ENCODE measurements around the gene DDX10. TPM values are rescaled to one million over a fixed set of nuclear protein-coding genes. Genes with fewer than 3 reads are reported as not detected.
A peak's percentile ranks its signal among the peaks of the same experiment; 100 is the strongest.

Gene DDX10
- total and polyA plus RNA-seq, 3 experiments from 2014 or later, result 17.5 to 51.6 (median 49.8) TPM

GRCh38 chr11:108863528-108863927 lies 198.7 kb downstream of the DDX10 start:
- no peak for DNase-seq
- no peak overlapping the region for H3K4me3 Mint-ChIP-seq
- POLR2A ChIA-PET, result no interaction called here
- peaks cover 6 to 8% (median 7%) of the 10 kb centered on the region in 3 donors for H3K36me3 Mint-ChIP-seq
- CTCF ChIA-PET, result no interaction called here
- Histone ChIP-seq H3K27me3 (ENCODE audit: insufficient read depth, low read length, poor library complexity, severe bottlenecking) (no peaks in the 10 kb centered on the region), H3K36me3 (ENCODE audit: insufficient read depth, low read length) (no peaks in the 10 kb centered on the region), H3K4me3 (ENCODE audit: low read length) (no peak overlapping the region), H3K9me3 (ENCODE audit: low read length) (no peaks in the 10 kb centered on the region), H3K27ac (ENCODE audit: low read depth, low read length) (no peak overlapping the region), H3K4me1 (ENCODE audit: insufficient read depth, low read length) (no peaks in the 10 kb centered on the region)
- no peaks in the 10 kb centered on the region for H3K27me3 Mint-ChIP-seq
- no peaks in the 10 kb centered on the region for H3K9me3 Mint-ChIP-seq
- H3K27ac Mint-ChIP-seq, result no peak overlapping the region
- peaks cover 0 to 4% (median 1%) of the 10 kb centered on the region in 3 donors for H3K4me1 Mint-ChIP-seq

- POLR2A ChIA-PET, result no interaction called here
- H3K27me3 ChIP-seq (ENCODE audit: insufficient read depth, low read length, poor library complexity, severe bottlenecking), result no peaks in the 10 kb centered on the region
- H3K4me3 ChIP-seq (ENCODE audit: low read length), result no peak overlapping the region
These were observed 200.5 kb downstream of the DDX10 start for GRCh38 chr11:108865406-108865805.

GRCh38 chr11:108866781-108867180 lies 201.9 kb downstream of the DDX10 start:
- ChIA-PET CTCF (no interaction called here), POLR2A (no interaction called here)
- H3K36me3 Mint-ChIP-seq, result peaks cover 0 to 3% (median 0%) of the 10 kb centered on the region in 3 donors
- no peaks in the 10 kb centered on the region for H3K27me3 Mint-ChIP-seq
- no peak overlapping the region for H3K27ac Mint-ChIP-seq
- no peak overlapping the region for H3K4me3 Mint-ChIP-seq
- no peak for DNase-seq
- Histone ChIP-seq H3K4me1 (ENCODE audit: insufficient read depth, low read length) (no peaks in the 10 kb centered on the region), H3K27me3 (ENCODE audit: insufficient read depth, low read length, poor library complexity, severe bottlenecking) (no peaks in the 10 kb centered on the region), H3K36me3 (ENCODE audit: insufficient read depth, low read length) (no peaks in the 10 kb centered on the region), H3K9me3 (ENCODE audit: low read length) (no peaks in the 10 kb centered on the region), H3K27ac (ENCODE audit: low read depth, low read length) (no peak overlapping the region), H3K4me3 (ENCODE audit: low read length) (no peak overlapping the region)
- H3K9me3 Mint-ChIP-seq, result no peaks in the 10 kb centered on the region
- H3K4me1 Mint-ChIP-seq, result peaks cover 0 to 4% (median 1%) of the 10 kb centered on the region in 3 donors

More at GRCh38 chr11:108865406-108865805, 200.5 kb downstream of the DDX10 start:
- CTCF ChIA-PET, result no interaction called here
- H3K27me3 Mint-ChIP-seq, result no peaks in the 10 kb centered on the region
- H3K4me3 Mint-ChIP-seq, result no peak overlapping the region
- H3K4me1 Mint-ChIP-seq, result peaks cover 0 to 4% (median 1%) of the 10 kb centered on the region in 3 donors
- H3K27ac Mint-ChIP-seq, result peak overlapping the region in 1 of 8 donors; percentile 59
- Histone ChIP-seq H3K9me3 (ENCODE audit: low read length) (no peaks in the 10 kb centered on the region), H3K4me1 (ENCODE audit: insufficient read depth, low read length) (no peaks in the 10 kb centered on the region), H3K36me3 (ENCODE audit: insufficient read depth, low read length) (no peaks in the 10 kb centered on the region), H3K27ac (ENCODE audit: low read depth, low read length) (no peak overlapping the region)
- H3K36me3 Mint-ChIP-seq, result peaks cover 2 to 3% (median 2%) of the 10 kb centered on the region in 3 donors
- no peaks in the 10 kb centered on the region for H3K9me3 Mint-ChIP-seq
- no peak for DNase-seq

GRCh38 chr11:108870373-108871020 lies 205.6 kb downstream of the DDX10 start:
- DNase-seq, result no peak
- Mint-ChIP-seq H3K9me3 (no peaks in the 10 kb centered on the region), H3K27me3 (no peaks in the 10 kb centered on the region), H3K4me1 (peaks cover 0 to 1% (median 0%) of the 10 kb centered on the region in 3 donors), H3K27ac (no peak overlapping the region), H3K36me3 (peaks cover 0 to 1% (median 0%) of the 10 kb centered on the region in 3 donors), H3K4me3 (no peak overlapping the region)
- H3K36me3 ChIP-seq (ENCODE audit: insufficient read depth, low read length), result no peaks in the 10 kb centered on the region
- H3K4me3 ChIP-seq (ENCODE audit: low read length), result no peak overlapping the region
- H3K9me3 ChIP-seq (ENCODE audit: low read length), result no peaks in the 10 kb centered on the region
- H3K27ac ChIP-seq (ENCODE audit: low read depth, low read length), result no peak overlapping the region
- POLR2A ChIA-PET, result no interaction called here
- H3K4me1 ChIP-seq (ENCODE audit: insufficient read depth, low read length), result no peaks in the 10 kb centered on the region
- H3K27me3 ChIP-seq (ENCODE audit: insufficient read depth, low read length, poor library complexity, severe bottlenecking), result no peaks in the 10 kb centered on the region
- CTCF ChIA-PET, result no interaction called here

- H3K4me1 ChIP-seq (ENCODE audit: insufficient read depth, low read length), result no peaks in the 10 kb centered on the region
- Mint-ChIP-seq H3K9me3 (no peaks in the 10 kb centered on the region), H3K36me3 (peaks cover 0 to 1% (median 0%) of the 10 kb centered on the region in 3 donors), H3K27me3 (no peaks in the 10 kb centered on the region), H3K4me1 (peaks cover 0 to 1% (median 0%) of the 10 kb centered on the region in 3 donors), H3K27ac (no peak overlapping the region), H3K4me3 (no peak overlapping the region)
- ChIA-PET CTCF (interaction anchor here (1.0 kb wide), 1 partner anchor 83 kb away, joined by 3 read pairs; no protein-coding TSS in a partner anchor), POLR2A (no interaction called here)
- no peak for DNase-seq
- H3K27ac ChIP-seq (ENCODE audit: low read depth, low read length), result no peak overlapping the region
- H3K27me3 ChIP-seq (ENCODE audit: insufficient read depth, low read length, poor library complexity, severe bottlenecking), result no peaks in the 10 kb centered on the region
- H3K36me3 ChIP-seq (ENCODE audit: insufficient read depth, low read length), result no peaks in the 10 kb centered on the region
- no peaks in the 10 kb centered on the region for H3K9me3 ChIP-seq (ENCODE audit: low read length)
- H3K4me3 ChIP-seq (ENCODE audit: low read length), result no peak overlapping the region
These were observed 206.3 kb downstream of the DDX10 start for GRCh38 chr11:108871152-108871551.

- Mint-ChIP-seq H3K9me3 (no peaks in the 10 kb centered on the region), H3K27ac (peak overlapping the region in 1 of 8 donors; percentile 30), H3K36me3 (peaks cover 0 to 1% (median 0%) of the 10 kb centered on the region in 3 donors), H3K4me1 (peaks cover 0 to 1% (median 0%) of the 10 kb centered on the region in 3 donors), H3K4me3 (no peak overlapping the region), H3K27me3 (no peaks in the 10 kb centered on the region)
- Histone ChIP-seq H3K4me3 (ENCODE audit: low read length) (no peak overlapping the region), H3K36me3 (ENCODE audit: insufficient read depth, low read length) (no peaks in the 10 kb centered on the region), H3K27me3 (ENCODE audit: insufficient read depth, low read length, poor library complexity, severe bottlenecking) (no peaks in the 10 kb centered on the region), H3K27ac (ENCODE audit: low read depth, low read length) (no peak overlapping the region), H3K4me1 (ENCODE audit: insufficient read depth, low read length) (no peaks in the 10 kb centered on the region), H3K9me3 (ENCODE audit: low read length) (no peaks in the 10 kb centered on the region)
- no peak for DNase-seq
- ChIA-PET CTCF (interaction anchor here (1.0 kb wide), 1 partner anchor 84 kb away, joined by 3 read pairs; no protein-coding TSS in a partner anchor), POLR2A (no interaction called here)
These were observed 207.0 kb downstream of the DDX10 start for GRCh38 chr11:108871867-108872266.

- Mint-ChIP-seq H3K4me1 (no peaks in the 10 kb centered on the region), H3K36me3 (peaks cover 0 to 3% (median 0%) of the 10 kb centered on the region in 3 donors), H3K27ac (no peak overlapping the region), H3K9me3 (no peaks in the 10 kb centered on the region), H3K4me3 (no peak overlapping the region), H3K27me3 (no peaks in the 10 kb centered on the region)
- H3K27me3 ChIP-seq (ENCODE audit: insufficient read depth, low read length, poor library complexity, severe bottlenecking), result no peaks in the 10 kb centered on the region
- ChIA-PET CTCF (no interaction called here), POLR2A (no interaction called here)
- H3K4me3 ChIP-seq (ENCODE audit: low read length), result no peak overlapping the region
- H3K27ac ChIP-seq (ENCODE audit: low read depth, low read length), result no peak overlapping the region
- no peak for DNase-seq
- no peaks in the 10 kb centered on the region for H3K4me1 ChIP-seq (ENCODE audit: insufficient read depth, low read length)
- no peaks in the 10 kb centered on the region for H3K36me3 ChIP-seq (ENCODE audit: insufficient read depth, low read length)
- H3K9me3 ChIP-seq (ENCODE audit: low read length), result no peaks in the 10 kb centered on the region
These were observed 208.0 kb downstream of the DDX10 start for GRCh38 chr11:108872781-108873291.

- ChIA-PET CTCF (no interaction called here), POLR2A (no interaction called here)
- peaks cover 0 to 3% (median 0%) of the 10 kb centered on the region in 3 donors for H3K36me3 Mint-ChIP-seq
- H3K27me3 ChIP-seq (ENCODE audit: insufficient read depth, low read length, poor library complexity, severe bottlenecking), result no peaks in the 10 kb centered on the region
- H3K9me3 ChIP-seq (ENCODE audit: low read length), result no peaks in the 10 kb centered on the region
- H3K9me3 Mint-ChIP-seq, result no peaks in the 10 kb centered on the region
- no peak overlapping the region for H3K4me3 ChIP-seq (ENCODE audit: low read length)
- H3K27me3 Mint-ChIP-seq, result no peaks in the 10 kb centered on the region
- H3K27ac Mint-ChIP-seq, result no peak overlapping the region
- no peak overlapping the region for H3K4me3 Mint-ChIP-seq
- no peaks in the 10 kb centered on the region for H3K36me3 ChIP-seq (ENCODE audit: insufficient read depth, low read length)
- DNase-seq, result no peak
- H3K4me1 ChIP-seq (ENCODE audit: insufficient read depth, low read length), result no peaks in the 10 kb centered on the region
- no peak overlapping the region for H3K27ac ChIP-seq (ENCODE audit: low read depth, low read length)
- no peaks in the 10 kb centered on the region for H3K4me1 Mint-ChIP-seq
These were observed 208.4 kb downstream of the DDX10 start for GRCh38 chr11:108873310-108873709.
